ENCODE results near the gene STARD13.

The STARD13 gene

DNA sequence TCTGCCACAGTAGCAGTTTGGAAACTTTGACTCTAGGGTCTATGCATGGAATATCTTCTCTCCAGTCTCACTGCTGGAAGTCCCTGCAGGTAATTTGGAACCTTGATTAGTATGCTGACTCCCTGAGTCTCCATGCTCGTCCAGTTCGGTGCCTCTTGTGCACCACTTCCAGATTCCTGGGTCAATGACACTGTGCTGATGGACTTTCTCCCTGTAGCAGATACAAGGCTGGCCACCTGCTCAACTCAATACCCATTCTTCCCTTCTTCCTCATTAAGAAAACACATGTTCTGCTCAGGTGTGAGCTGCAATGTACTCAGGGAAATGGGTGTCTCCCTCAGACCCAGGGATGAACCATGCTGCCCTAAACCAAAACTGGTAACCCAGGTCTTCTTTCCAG is 170.3 kb downstream of the STARD13 start:
- Histone ChIP-seq H3K27ac (no peak overlapping the region), H3K9me3 (ENCODE audit: severe bottlenecking) (no peaks in the 10 kb centered on the region), H3K4me3 (ENCODE audit: low read depth, low read length) (no peak overlapping the region), H3K36me3 (no peaks in the 10 kb centered on the region), H3K27me3 (ENCODE audit: insufficient read depth, low read depth, severe bottlenecking) (no peaks in the 10 kb centered on the region)
- no peak for DNase-seq
- TF ChIP-seq CTCF (IDR thresholded peaks at IDR 0.05; ENCODE audit: low read depth, low read length): no peak

DNA sequence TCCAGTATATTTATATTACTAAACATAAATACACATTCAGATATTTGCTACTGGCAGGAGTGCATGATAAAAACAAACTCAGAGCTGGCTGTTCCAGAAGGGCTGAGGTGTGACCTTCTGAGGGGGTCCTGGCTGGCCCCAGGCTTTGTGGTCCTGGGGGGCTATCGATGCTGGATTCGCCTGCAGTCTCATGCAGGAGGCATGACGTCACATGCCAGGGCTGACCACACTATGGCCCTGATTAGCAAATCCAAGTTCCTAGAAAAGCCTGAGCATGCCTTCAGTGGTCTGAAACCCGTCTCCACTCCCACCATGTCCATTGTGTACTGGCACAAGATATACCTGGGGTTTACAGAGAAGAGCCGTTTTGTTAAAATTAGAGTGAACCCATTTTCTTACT is 171.4 kb downstream of the STARD13 start:
- Histone ChIP-seq H3K27me3 (ENCODE audit: insufficient read depth, low read depth, severe bottlenecking) (no peaks in the 10 kb centered on the region), H3K27ac (no peak overlapping the region), H3K4me3 (ENCODE audit: low read depth, low read length) (no peak overlapping the region), H3K9me3 (ENCODE audit: severe bottlenecking) (no peaks in the 10 kb centered on the region), H3K36me3 (no peaks in the 10 kb centered on the region)
- no peak for TF ChIP-seq CTCF (IDR thresholded peaks at IDR 0.05; ENCODE audit: low read depth, low read length)
- DNase-seq: no peak

DNA sequence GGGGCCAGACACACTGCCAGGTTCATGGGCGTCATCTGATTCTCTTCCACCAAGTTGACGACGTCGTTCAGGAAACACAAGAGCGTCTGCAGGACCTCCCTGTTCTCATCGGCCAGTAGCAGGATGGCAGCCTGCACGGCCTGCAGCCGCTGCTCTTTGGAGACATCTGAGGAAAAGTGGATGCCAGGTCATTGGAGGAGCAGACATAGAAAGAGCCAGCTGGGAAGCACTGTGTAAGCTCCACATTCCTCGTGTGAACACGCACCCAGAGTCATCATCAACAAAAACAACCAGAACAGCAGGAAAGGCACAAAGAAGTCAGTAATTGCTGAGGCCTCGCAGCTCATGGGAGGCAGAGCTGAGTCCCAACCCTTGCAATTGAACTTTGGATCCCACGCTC is 172.8 kb downstream of the STARD13 start:
- no peak for DNase-seq
- Histone ChIP-seq H3K36me3 (no peaks in the 10 kb centered on the region), H3K27ac (no peak overlapping the region), H3K9me3 (ENCODE audit: severe bottlenecking) (no peaks in the 10 kb centered on the region), H3K27me3 (ENCODE audit: insufficient read depth, low read depth, severe bottlenecking) (no peaks in the 10 kb centered on the region), H3K4me3 (ENCODE audit: low read depth, low read length) (no peak overlapping the region)
- TF ChIP-seq CTCF (IDR thresholded peaks at IDR 0.05; ENCODE audit: low read depth, low read length): no peak

- Histone ChIP-seq H3K27me3 (ENCODE audit: insufficient read depth, low read depth, severe bottlenecking) (no peaks in the 10 kb centered on the region), H3K4me3 (ENCODE audit: low read depth, low read length) (no peak overlapping the region), H3K36me3 (no peaks in the 10 kb centered on the region), H3K27ac (no peak overlapping the region), H3K9me3 (ENCODE audit: severe bottlenecking) (no peaks in the 10 kb centered on the region)
- no peak for TF ChIP-seq CTCF (IDR thresholded peaks at IDR 0.05; ENCODE audit: low read depth, low read length)
- DNase-seq: no peak
Measured at GRCh38 chr13:33111414-33112110, 174.0 kb downstream of the STARD13 start.

GRCh38 chr13:33110713-33111413 is 174.7 kb downstream of the STARD13 start:
- TF ChIP-seq CTCF (IDR thresholded peaks at IDR 0.05; ENCODE audit: low read depth, low read length): no peak
- H3K9me3 ChIP-seq (ENCODE audit: severe bottlenecking): no peaks in the 10 kb centered on the region
- no peaks in the 10 kb centered on the region for H3K36me3 ChIP-seq
- no peak overlapping the region for H3K27ac ChIP-seq
- DNase-seq: no peak
- no peaks in the 10 kb centered on the region for H3K27me3 ChIP-seq (ENCODE audit: insufficient read depth, low read depth, severe bottlenecking)
- no peak overlapping the region for H3K4me3 ChIP-seq (ENCODE audit: low read depth, low read length)

GRCh38 chr13:33110386-33110712 is 175.2 kb downstream of the STARD13 start:
- Histone ChIP-seq H3K27me3 (ENCODE audit: insufficient read depth, low read depth, severe bottlenecking) (no peaks in the 10 kb centered on the region), H3K36me3 (no peaks in the 10 kb centered on the region), H3K4me3 (ENCODE audit: low read depth, low read length) (no peak overlapping the region), H3K27ac (no peak overlapping the region), H3K9me3 (ENCODE audit: severe bottlenecking) (no peaks in the 10 kb centered on the region)
- TF ChIP-seq CTCF (IDR thresholded peaks at IDR 0.05; ENCODE audit: low read depth, low read length): no peak
- no peak for DNase-seq

Measured in WERI-Rb-1 (cell line).